Kidney (tissue), 14 donors: Measurements from ENCODE around the gene HMOX1. TPM values are rescaled to one million over a fixed set of nuclear protein-coding genes. Genes with fewer than 3 reads are reported as not detected.
A peak's percentile ranks its signal among the peaks of the same experiment; 100 is the strongest.

Source experiments
- DNase-seq, 5 donors: peaks; one replicate each; pipeline ENCODE4 v3.0.0-alpha.2; 2013 to 2020
- FAIRE-seq: peaks from 2 replicates; lab custom pipeline; 2012; peaks lifted over from hg19 to GRCh38; lab: Jason Lieb, UNC
- H3K27ac ChIP-seq, 2 donors: one replicate each; pipeline ENCODE4 v1.7.0; 2013; ENCODE audit warnings: low read depth in 2 of 2, low read length in 2 of 2, inconsistent platforms in 1 of 2
- H3K27me3 ChIP-seq: one replicate; pipeline ENCODE4 v1.7.1; 2013; ENCODE audit warnings: low read length, inconsistent platforms; ENCODE audit not compliant: control insufficient read depth, insufficient read depth
- H3K36me3 ChIP-seq, 3 donors: one replicate each; pipeline versions ENCODE4 v1.7.0 to v1.7.1; 2013; ENCODE audit warnings: low read length in 3 of 3, control low read depth in 1 of 3, inconsistent platforms in 1 of 3; ENCODE audit not compliant: insufficient read depth in 3 of 3, control insufficient read depth in 2 of 3
- H3K4me1 ChIP-seq, 3 donors: one replicate each; pipeline versions ENCODE4 v1.7.0 to v1.7.1; 2013; ENCODE audit warnings: low read length in 3 of 3, inconsistent platforms in 1 of 3, low read depth in 1 of 3; ENCODE audit not compliant: control insufficient read depth in 2 of 3, insufficient read depth in 2 of 3
- H3K4me3 ChIP-seq, 3 donors: one replicate each; pipeline versions ENCODE4 v1.7.0 to v1.8.1; 2013; ENCODE audit warnings: low read length in 3 of 3, control low read depth in 1 of 3, inconsistent platforms in 1 of 3
- H3K9ac ChIP-seq, 3 donors: one replicate each; pipeline versions ENCODE4 v1.7.0 to v1.7.1; 2013; ENCODE audit warnings: low read length in 3 of 3, control low read depth in 1 of 3, inconsistent platforms in 1 of 3
- H3K9me3 ChIP-seq, 3 donors: one replicate each; pipeline versions ENCODE4 v1.7.0 to v1.7.1; 2013; ENCODE audit warnings: low read length in 3 of 3, control low read depth in 1 of 3, inconsistent platforms in 1 of 3; ENCODE audit not compliant: control insufficient read depth in 2 of 3, insufficient read depth in 1 of 3
- CTCF ChIP-seq: IDR thresholded peaks from 3 replicates; pipeline ENCODE4 v1.5.1; 2012; ENCODE audit warnings: mild to moderate bottlenecking, moderate library complexity, borderline replicate concordance; ENCODE audit not compliant: insufficient read depth; ENCODE audit errors: extremely low read depth
- intact Hi-C: fragments of 100-400 bp; cut with DNase I; formaldehyde crosslinking; loops from one replicate; pipeline ENCODE4 v1.11.1; 2022
- polyA plus RNA-seq: library from polyadenylated mRNA; stranded (reverse); fragments of 350-450 nt; fragmentation: Illumina TruSeq; extraction: RNeasy Lipid Tissue Mini Kit (QIAGEN cat#74804); gene quantifications from one replicate; pipeline ENCODE4 v1.2.3, GENCODE V29; 2014; ENCODE audit warnings: low read depth, low replicate concordance; ENCODE audit not compliant: insufficient read depth
- total RNA-seq: library from RNA; stranded (reverse); fragmentation: NEBNext Ultra II Directional; extraction: Animal tissue kit (Norgen Biotek cat#: 25700); gene quantifications from one replicate; pipeline ENCODE4 v1.2.1, GENCODE V29; 2021
- donor health status: control.
- donor health status: control.
- donor health status: control.
- donor health status: control.
- donor health status: control.
- donor health status: DM: yes; HTN: yes; CAD: no.
- donor health status: Normal renal cell carcinoma (clear cell type).

Gene HMOX1
- total and polyA plus RNA-seq, 2 donors from 2014 or later: 37.7 to 234 TPM

DNA sequence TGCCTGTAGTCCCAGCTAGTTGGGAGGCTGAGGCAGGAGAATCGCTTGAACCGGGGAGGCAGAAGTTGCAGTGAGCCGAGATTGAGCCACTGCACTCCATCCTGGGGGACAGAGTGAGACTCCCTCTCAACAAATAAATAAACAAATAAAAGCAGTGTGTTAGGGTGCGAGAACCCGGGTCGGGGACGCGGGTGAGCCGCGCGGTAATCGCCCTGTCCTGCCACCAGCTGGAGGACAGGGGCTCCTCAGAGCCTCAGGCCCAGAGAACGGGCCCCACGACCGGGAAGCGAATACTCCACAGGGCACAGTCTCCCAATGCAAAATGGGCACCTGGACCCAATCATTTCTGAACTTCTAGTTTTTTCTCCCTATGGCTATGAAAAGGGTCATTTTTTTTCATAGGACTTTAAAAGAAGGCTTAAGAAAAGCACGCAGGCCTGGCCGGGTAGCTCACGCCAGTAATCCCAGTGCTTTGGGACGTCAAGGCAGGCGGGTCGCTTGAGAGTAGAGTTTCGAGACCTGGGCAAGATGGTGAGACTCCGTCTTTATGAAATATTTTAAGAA, 18.3 kb downstream of the HMOX1 start:
- peak overlapping the region; percentile 73 to 83 (median 82) for H3K4me3 ChIP-seq
- intact Hi-C loops: no loop called here
- no peak for TF ChIP-seq CTCF
- DNase-seq: peak in 2 of 5 donors; percentile 18 to 78
- H3K9me3 ChIP-seq: no peaks in the 10 kb centered on the region
- H3K9ac ChIP-seq: peak overlapping the region in 1 of 3 donors; percentile 73
- H3K4me1 ChIP-seq: peaks cover 0 to 3% (median 0%) of the 10 kb centered on the region in 3 donors
- no peaks in the 10 kb centered on the region for H3K27me3 ChIP-seq
- H3K27ac ChIP-seq: peak overlapping the region in 1 of 2 donors; percentile 76
- no peak for FAIRE-seq
- peaks cover 0 to 4% (median 2%) of the 10 kb centered on the region in 3 donors for H3K36me3 ChIP-seq

DNA sequence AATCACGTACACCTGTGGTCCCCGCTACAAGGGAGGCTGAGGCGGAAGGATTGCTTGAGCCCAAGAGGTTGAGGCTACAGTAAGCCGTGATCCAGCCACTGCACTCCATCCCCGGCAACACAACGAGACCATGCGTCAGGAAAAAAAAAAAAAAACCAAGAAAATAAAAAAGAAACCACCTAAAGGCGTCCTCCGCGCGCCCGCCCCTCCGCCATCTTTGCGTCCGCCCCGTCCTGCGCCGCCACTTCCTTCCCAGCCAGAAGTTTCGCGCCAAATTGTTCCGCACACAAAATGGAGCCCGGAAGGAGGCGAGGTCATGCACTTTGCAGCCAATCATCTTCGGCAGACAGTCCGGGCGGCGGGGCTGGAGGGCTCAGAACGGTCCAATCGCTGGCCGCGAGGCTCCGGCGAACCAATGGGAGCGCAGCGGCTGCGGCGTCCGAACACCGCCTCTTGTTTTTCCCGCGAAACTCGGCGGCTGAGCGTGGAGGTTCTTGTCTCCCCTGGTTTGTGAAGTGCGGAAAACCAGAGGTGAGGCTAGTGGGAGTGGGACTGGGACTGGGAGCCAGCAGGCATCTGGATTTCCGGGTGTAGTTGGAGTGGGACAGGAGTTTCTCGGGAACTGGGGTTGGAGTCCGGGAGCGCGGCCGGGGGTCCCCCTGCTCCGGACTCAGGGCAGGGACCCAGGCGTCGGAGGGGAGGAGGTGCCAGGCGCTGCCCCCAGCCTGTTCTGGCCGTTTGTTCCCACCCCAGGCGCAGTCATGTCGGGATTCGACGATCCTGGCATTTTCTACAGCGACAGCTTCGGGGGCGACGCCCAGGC, 19.0 kb downstream of the HMOX1 start, which contains the start of gene MCM5:
Gene MCM5 (plus strand): TSS at position 463 of the 823 bp plus-strand sequence. CDS start 299 bp downstream, at position 762.
- FAIRE-seq (peak; percentile 98), DNase-seq (peak; percentile 98 to 99 (median 99))
- H3K27ac ChIP-seq: peak within 1 kb of the TSS in 1 of 2 donors; percentile 76
- peaks cover 0 to 3% (median 0%) of the 10 kb centered on the region in 3 donors for H3K4me1 ChIP-seq
- intact Hi-C loops: no loop called here
- H3K27me3 ChIP-seq: no peaks in the 10 kb centered on the region
- peaks cover 0 to 4% (median 2%) of the 10 kb centered on the region in 3 donors for H3K36me3 ChIP-seq
- peak within 1 kb of the TSS; percentile 82 to 85 (median 83) for H3K4me3 ChIP-seq
- peak within 1 kb of the TSS; percentile 44 to 73 (median 65) for H3K9ac ChIP-seq
- H3K9me3 ChIP-seq: no peaks in the 10 kb centered on the region
- no peak for TF ChIP-seq CTCF

- Histone ChIP-seq H3K27me3 (no peaks in the 10 kb centered on the region), H3K4me1 (peaks cover 0 to 3% (median 0%) of the 10 kb centered on the region in 3 donors), H3K4me3 (peak overlapping the region; percentile 82 to 85 (median 83)), H3K36me3 (peaks cover 0 to 4% (median 2%) of the 10 kb centered on the region in 3 donors), H3K27ac (no peak overlapping the region), H3K9me3 (no peaks in the 10 kb centered on the region), H3K9ac (peak overlapping the region in 2 of 3 donors; percentile 65 to 72)
- no peak for TF ChIP-seq CTCF
- FAIRE-seq (no peak), DNase-seq (peak in 2 of 5 donors; percentile 63 to 83)
- intact Hi-C loops: no loop called here
Measured at GRCh38 chr22:35400501-35400790, 19.6 kb downstream of the HMOX1 start.
